Stimulated activated CD8-positive, alpha-beta memory T cell treated with anti-CD3 and anti-CD28 coated beads, Interleukin-15, amount 100 ng/mL, for 24 hours (primary cell): ENCODE data around the gene CD27.
"Not testable (repeated sequence)": the region's sequence is repeated elsewhere in the genome, so short reads cannot be mapped to it uniquely, and the experiment has no call there.

Source experiments
- DNase-seq: peaks from one replicate; pipeline ENCODE4 v3.0.0-alpha.2; 2020; ENCODE audit warnings: low read depth

The CD27 gene

DNA sequence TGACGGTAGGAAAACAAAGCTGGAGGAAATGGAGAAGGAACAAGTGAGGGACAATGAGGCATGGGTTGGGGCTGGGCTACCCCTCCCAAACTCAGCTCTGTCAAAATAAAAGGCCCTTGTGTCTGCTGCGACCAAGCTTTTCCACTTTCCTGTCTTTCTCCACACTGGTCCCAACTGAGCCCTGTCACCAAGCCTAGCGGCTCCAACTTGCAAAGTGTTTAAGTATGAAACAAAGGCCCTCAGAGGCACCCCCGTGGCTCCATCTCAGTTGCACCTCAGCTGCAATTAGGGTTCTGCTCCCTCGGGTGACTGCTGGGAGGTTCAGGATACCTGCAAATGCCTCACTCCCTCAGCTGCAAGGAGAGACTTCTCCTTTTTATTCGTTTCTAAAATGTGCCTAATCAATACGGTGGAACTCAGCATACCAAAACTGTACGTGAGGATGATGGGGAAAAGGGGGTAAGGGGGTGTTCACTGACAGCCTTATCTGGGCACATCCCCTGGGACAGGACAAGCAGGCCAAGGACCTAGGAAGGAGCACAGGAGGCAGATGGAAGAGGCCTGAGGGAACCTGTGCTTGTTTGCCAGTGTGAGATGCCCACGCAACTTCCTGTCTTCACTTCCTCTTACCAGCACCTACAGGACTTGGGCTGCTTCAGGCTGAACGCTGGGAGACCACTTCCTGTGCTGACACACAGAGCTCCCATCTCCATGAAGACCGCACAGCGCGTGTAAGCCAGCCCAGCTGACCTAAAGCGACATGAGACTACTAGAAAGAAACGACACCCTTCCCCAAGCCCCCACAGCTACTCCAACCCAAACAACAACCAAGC, 16.9 kb downstream of the CD27 start:
- DNase-seq = no peak

GRCh38 chr12:6462234-6462995, 17.7 kb downstream of the CD27 start:
- DNase-seq = no peak

GRCh38 chr12:6463216-6463615, 18.5 kb downstream of the CD27 start:
- no peak for DNase-seq

DNA sequence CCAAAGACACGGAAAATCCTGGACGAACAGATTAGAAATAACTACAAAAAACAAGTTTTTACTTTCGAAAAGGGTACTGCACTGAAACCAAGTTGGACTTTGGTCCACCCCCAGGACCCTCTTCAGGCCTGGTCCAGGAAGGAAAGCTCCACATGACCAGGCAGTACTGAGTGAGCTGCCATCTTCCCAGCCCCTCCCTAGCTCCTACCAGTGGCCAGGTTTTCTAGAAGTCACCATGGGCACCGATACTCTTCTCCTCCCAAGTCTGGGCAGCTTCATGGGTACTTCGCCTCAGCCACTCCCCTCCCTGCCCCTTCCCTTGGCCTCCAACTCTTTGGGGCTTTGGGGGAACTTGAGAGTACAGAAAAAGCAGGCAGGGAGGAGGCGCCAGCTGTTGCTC, 19.1 kb downstream of the CD27 start:
- DNase-seq = no peak

DNA sequence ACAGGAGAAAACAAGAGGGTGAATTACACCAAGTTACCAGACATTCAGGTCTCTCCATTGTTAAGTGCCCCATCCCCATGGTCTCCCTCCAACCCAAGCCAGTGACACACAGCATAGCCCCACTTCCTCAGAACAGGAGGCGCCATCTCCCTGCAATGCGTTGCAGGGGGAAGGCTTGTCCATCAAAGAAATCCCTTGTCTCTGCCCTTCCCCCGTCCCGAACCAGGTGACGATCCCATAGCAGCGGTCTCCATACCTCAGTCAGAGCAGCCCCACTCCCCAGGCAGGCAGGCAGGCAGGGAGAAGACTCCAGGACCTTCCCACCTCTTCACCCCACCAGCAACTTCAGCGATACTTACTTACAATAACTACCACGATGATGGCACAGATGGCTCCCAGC, 19.8 kb downstream of the CD27 start:
- no peak for DNase-seq

DNA sequence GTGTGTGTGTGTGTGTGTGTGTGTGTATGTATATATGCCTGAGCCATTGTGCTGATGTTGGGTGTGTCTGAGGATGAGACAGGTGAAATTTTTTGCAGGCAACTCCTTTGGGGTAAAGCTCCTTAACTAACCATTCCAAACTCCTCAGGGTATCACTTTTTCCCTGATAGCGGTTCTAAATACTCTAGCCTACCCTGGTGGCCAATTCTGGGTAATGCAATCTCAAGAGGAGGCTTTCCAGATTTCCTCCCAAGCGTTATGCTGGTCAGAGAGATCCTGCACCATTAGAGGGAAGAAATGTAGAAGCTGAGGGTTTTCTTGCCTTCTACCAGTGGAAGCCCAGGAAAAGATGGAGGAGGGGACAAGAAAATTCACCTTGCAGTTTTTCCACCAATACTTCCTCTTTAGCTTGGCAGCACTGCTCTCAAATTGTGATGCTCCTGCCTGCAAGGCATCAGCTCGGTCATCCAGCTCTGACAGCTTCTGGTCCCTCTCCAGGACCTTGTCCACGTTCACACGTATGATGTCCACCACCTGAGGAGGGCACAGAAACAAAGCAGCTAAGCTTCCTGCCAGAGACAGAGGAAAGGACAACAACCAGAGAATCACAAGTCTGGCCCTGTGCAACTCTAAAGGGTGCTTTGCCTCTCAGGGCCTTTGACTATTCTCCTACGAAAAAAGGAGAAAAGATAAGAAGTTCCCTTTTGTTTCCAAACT, 20.9 kb downstream of the CD27 start:
- no peak for DNase-seq

- DNase-seq = no peak
Measured at GRCh38 chr12:6466184-6466573, 21.4 kb downstream of the CD27 start.

DNA sequence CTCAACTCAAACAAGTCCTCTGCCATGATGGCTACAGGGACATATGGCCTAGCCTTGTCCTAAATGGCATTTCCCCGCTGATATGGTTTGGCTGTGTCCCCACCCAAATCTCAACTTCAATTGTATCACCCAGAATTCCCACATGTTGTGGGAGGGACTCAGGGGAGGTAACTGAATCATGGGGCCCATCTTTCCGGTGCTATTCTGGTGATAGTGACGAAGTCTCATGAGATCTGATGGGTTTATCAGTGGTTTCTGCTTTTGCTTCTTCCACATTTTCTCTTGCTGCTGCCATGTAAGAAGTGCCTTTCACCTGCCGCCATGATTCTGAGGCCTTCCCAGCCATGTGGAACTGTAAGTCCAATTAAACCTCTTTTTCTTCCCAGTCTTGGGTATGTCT, 22.0 kb downstream of the CD27 start:
- DNase-seq = not testable (repeated sequence)

DNA sequence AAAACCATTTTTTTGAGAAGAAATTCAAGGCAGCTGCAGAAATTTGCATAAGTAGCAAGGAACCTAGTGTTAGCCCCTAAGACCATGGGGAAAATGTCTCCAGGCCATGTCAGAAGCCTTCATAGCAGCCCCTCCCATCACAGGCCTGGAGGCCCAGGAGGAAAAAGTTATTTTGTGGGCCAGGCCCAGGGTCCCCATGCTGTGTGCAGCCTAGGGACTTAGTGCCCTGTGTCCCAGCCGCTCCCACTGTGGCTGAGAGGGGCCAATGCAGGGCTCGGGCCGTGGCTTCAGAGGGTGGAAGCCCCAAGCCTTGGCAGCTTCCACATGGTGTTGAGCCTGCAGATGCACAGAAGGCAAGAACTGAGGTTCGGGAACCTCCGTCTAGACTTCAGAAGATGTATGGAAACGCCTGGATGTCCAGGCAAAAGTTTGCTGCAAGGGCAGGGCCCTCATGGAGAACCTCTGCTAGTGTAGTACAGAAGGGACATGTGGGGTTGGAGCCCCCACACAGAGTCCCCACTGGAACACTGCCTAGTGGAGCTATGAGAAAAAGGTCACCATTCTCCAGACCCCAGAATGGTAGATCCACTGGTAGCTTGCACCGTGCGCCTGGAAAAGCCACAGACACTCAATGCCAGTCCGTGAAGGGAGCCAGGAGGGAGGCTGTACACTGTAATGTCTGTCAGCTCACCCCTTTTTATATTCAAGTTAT, 23.0 kb downstream of the CD27 start:
- not testable (repeated sequence) for DNase-seq

GRCh38 chr12:6468283-6468575, 23.5 kb downstream of the CD27 start:
- DNase-seq = no peak

DNA sequence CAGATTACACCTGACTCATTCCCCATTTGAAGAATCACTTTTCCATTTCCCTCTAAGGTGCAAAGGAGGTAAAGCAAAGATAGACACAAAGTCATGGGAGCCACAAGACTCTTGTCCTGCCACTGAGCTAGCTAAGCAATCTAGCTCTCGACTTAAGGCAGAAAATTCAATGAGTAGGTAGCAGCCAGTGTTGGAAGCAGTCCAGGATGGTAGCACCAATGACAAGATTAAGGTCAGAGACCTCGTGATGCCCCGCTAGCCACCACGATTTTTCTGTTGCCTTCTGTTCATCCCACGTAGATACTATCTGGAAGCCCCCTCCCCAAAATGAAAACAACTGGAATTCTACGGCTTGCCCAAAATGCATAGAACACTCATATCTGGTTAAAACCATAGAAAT, 24.3 kb downstream of the CD27 start:
- DNase-seq = no peak

DNA sequence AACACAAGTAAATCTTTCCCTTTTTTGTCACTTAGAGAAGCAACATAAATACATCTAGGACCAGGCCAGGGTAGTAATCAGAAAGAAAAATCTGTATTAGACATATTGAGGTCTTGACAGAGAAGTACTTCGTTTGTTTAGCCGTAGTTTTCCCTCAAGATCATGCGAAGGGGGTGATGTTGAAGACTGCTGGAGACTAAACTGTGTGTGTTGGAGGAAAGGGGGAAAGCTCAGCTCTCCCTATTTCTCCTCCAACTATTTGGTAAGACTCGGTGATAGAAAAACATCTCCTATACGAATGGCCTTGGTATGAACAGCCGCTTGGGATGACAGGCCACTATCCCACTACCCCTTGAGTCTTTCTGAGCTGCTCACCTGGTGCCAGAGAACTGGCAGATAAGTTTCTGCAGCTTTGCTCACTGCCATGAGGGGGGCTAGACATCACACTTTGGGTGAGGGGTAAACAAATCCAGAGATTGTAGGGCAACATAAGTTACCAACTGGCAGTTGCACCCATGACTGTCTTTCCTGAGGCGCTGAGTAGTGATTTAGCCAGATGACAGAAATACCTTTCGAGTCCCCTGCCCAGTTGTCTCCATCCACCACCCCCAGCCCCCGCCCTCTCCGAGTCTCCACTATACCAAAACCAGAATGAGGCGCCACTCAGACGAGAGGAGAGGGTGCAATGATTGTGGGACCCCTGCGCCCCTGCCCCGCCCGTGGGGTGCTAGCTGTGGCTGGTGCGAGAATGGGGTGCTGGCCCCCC, 25.0 kb downstream of the CD27 start:
- no peak for DNase-seq

DNA sequence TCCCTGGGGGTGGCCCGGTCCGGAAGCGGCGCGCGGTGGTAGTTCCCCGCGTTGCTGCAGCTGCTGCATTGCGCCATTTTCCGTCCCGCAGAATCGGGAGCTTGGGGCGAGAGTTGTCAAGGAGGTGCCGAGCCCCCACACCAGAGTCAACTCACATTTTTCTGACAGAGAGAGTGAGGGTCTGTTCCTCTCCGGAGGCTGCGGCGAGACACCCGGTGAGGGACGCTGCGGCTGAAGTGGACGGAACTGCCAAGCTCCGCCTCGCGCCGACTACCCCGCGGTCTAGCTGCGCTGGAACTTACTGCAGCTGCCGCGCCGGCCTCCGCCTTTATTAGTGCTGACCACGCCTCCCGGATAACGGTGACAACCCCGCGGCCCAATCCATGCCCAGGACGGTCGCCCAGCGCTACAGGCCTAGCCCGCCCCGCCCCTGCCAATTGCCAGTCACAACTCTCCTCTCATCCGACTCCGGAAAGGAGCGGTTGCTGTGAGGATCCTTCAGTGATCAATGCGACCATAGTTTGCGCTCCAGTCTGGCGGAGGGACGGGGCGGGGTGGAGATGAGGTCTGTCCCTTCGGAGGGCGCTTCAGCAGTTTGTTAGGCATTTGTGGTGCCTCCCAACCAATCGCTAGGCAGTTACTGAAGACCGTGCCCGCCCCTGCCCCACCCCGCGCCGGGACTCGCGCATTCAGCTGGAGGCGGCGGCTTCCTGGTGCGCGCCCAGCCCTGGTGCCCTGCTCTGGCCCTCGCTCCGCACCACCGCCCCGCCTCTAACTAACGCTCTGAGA, 25.8 kb downstream of the CD27 start, which contains the start of gene VAMP1:
VAMP1 (minus strand) TSS at position 303 of the 789 bp plus-strand sequence; CDS start at position 157, 146 bp downstream.
- peak; percentile 88 for DNase-seq

- no peak for DNase-seq
Measured at GRCh38 chr12:6471989-6472360, 27.2 kb downstream of the CD27 start.

GRCh38 chr12:6472491-6472890, 27.7 kb downstream of the CD27 start:
- DNase-seq = no peak

DNA sequence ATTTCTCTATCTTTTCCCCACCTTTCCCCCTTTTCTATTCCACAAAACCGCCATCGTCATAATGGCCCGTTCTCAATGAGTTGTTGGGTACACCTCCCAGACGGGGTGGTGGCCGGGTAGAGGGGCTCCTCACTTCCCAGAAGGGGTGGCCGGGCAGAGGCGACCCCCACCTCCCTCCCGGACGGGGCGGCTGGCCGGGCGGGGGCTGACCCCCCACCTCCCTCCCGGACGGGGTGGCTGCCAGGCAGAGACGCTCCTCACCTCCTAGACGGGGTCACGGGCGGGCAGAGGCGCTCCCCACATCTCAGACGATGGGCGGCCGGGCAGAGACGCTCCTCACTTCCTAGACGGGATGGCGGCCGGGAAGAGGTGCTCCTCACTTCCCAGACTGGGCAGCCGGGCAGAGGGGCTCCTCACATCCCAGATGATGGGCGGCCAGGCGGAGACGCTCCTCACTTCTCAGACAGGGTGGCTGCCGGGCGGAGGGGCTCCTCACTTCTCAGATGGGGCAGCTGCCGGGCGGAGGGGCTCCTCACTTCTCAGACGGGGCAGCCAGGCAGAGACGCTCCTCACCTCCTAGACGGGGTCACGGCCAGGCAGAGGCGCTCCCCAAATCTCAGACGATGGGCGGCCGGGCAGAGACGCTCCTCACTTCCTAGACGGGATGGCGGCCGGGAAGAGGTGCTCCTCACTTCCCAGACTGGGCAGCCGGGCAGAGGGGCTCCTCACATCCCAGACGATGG, 30.6 kb downstream of the CD27 start:
- DNase-seq = not testable (repeated sequence)

DNA sequence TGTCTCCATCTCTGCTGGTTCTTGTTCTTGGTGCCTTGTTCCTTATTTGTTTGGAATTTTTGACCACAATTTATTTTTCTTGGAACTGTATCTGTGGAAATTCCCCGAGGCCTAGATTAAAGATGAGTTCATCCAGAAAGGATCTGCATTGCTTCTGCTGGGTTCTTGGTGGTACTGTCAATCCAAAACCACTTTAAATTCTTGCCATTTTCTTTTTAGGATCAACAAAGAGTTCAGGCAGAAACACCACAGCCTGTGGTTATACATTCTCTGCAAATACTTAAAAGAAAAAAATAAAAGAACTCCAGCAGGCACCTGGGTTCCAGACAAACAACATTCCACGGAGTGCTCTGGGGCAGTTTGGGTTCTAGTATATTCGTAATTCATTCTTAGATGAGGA, 31.7 kb downstream of the CD27 start:
- DNase-seq = no peak

GRCh38 chr12:6477601-6478377, 33.0 kb downstream of the CD27 start:
- DNase-seq = not testable (repeated sequence)

DNA sequence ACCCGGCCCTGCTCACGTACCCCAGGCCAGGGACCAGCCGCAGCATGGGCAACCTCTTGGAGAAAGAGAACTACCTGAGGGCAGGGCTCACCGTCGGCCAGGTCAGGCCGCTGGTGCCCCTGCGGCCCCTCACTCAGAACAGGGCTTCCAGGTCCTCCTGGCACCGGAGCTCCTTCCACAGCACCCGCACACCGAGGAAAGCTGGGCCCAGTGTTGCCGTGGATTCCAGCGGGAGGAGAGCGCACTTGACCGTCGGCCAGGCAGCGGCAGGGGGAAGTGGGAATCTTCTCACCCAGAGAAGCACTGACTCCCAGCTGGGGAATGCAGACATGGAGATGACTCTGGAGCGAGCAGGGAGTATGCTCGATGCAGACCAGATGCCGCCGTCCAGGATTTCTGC, 33.7 kb downstream of the CD27 start:
- DNase-seq = no peak
